Spleen (tissue), 11 donors: ENCODE measurements around the gene TFB2M. TPM values are rescaled to one million over a fixed set of nuclear protein-coding genes. Genes with fewer than 3 reads are reported as not detected.
A peak's percentile ranks its signal among the peaks of the same experiment; 100 is the strongest.
"Not testable (repeated sequence)": the region's sequence is repeated elsewhere in the genome, so short reads cannot be mapped to it uniquely, and the experiment has no call there.

Experiments used
- DNase-seq: peaks from one replicate; pipeline ENCODE4 v3.0.0-alpha.2; 2020
- H3K27ac ChIP-seq, 8 donors: fragments of 200-600 bp; sonication (generic) in 7 of 8; 1 replicate in 4 of 8; 2 replicates in 4 of 8; pipeline versions ENCODE4 v1.5.0 to v1.8.0; 2016 to 2021; ENCODE audit warnings: inconsistent platforms in 4 of 8, mild to moderate bottlenecking in 4 of 8, moderate library complexity in 1 of 8
- H3K27me3 ChIP-seq, 7 donors: fragments of 200-600 bp; sonication (generic) in 6 of 7; replicated peaks in 1 of 7; 1 replicate in 4 of 7; 2 replicates in 3 of 7; pipeline versions ENCODE4 v1.5.0 to v1.8.0; 2016 to 2021; ENCODE audit warnings: inconsistent platforms in 3 of 7, mild to moderate bottlenecking in 1 of 7
- H3K36me3 ChIP-seq, 6 donors: fragments of 200-600 bp; sonication (generic) in 5 of 6; 1 replicate in 4 of 6; 2 replicates in 2 of 6; pipeline versions ENCODE4 v1.5.0 to v1.8.0; 2016 to 2021; ENCODE audit warnings: inconsistent platforms in 2 of 6
- H3K4me1 ChIP-seq, 6 donors: fragments of 200-600 bp; sonication (generic) in 5 of 6; 1 replicate in 3 of 6; 2 replicates in 3 of 6; pipeline versions ENCODE4 v1.5.0 to v1.8.0; 2016 to 2021; ENCODE audit warnings: inconsistent platforms in 3 of 6
- H3K4me3 ChIP-seq, 8 donors: fragments of 200-600 bp; sonication (generic) in 7 of 8; 1 replicate in 4 of 8; 2 replicates in 4 of 8; pipeline versions ENCODE4 v1.5.0 to v1.8.0; 2016 to 2021; ENCODE audit warnings: inconsistent platforms in 4 of 8, mild to moderate bottlenecking in 4 of 8, moderate library complexity in 2 of 8
- H3K9me3 ChIP-seq, 8 donors: fragments of 200-600 bp; sonication (generic) in 7 of 8; 1 replicate in 4 of 8; 2 replicates in 4 of 8; pipeline versions ENCODE4 v1.5.0 to v1.8.0; 2016 to 2021; ENCODE audit warnings: inconsistent platforms in 4 of 8
- CTCF ChIP-seq, 11 experiments: fragments of 200-600 bp in 7 of 11; fragments of 450-650 bp in 4 of 11; sonication (generic) in 4 of 11; IDR thresholded peaks in 8 of 11; conservative IDR thresholded peaks in 3 of 11; 1 replicate in 7 of 11; 2 replicates in 4 of 11; pipeline versions ENCODE4 v1.4.0 to v1.8.0; 2016 to 2021; ENCODE audit warnings: antibody characterized with exemption in 11 of 11, inconsistent platforms in 4 of 11, mild to moderate bottlenecking in 1 of 11
- POLR2A ChIP-seq, 3 donors: fragments of 450-650 bp; IDR thresholded peaks; one replicate each; pipeline ENCODE4 v1.5.1; 2017; ENCODE audit warnings: antibody characterized with exemption in 3 of 3, mild to moderate bottlenecking in 1 of 3
- POLR2AphosphoS5 ChIP-seq, 3 donors: sonication (generic); formaldehyde crosslinking; IDR thresholded peaks; one replicate each; pipeline ENCODE4 v1.5.1; 2017; ENCODE audit warnings: antibody characterized with exemption in 3 of 3
- WGBS, 5 donors: extraction: QIAGEN DNeasy Blood & Tissue Kit in 3 of 5; methylation state at CpG; one replicate each; pipeline versions ENCODE4 v1.1.5 to v1.1.7; 2013 to 2018; 5-methylcytosine and 5-hydroxymethylcytosine counted together
- intact Hi-C: fragments of 100-400 bp; cut with DNase I; formaldehyde crosslinking; loops from one replicate; pipeline ENCODE4 v1.15.0; 2023; ENCODE audit warnings: low total_unique reads
- polyA plus RNA-seq, 3 donors: library from polyadenylated mRNA; stranded (reverse); fragments of 200-250 nt; gene quantifications; one replicate each; pipeline ENCODE4 v1.2.1, GENCODE V29; 2013
- total RNA-seq, 7 donors: library from RNA; depleted of rRNA in 3 of 7; stranded (reverse); fragments of >200 nt in 3 of 7; fragmentation: NEBNext Ultra II Directional in 4 of 7; extraction: Animal tissue kit (Norgen Biotek cat#: 25700) in 4 of 7; gene quantifications; one replicate each; pipeline versions ENCODE4 v1.1.0 to v1.2.1, GENCODE V29; 2016 to 2021
- donor health status: healthy with polysubstance abuse.
- donor health status: DM: no; HTN: no; CAD: no; lungs with moderate emphysema.
- donor health status: DM: no; HTN: no; CAD: no.
- donor health status: Bipolar disorder and iron deficiency.
- donor health status: healthy.
- donor health status: DM: no; HTN: no; CAD: no.
- donor health status: DM: yes; HTN: yes; CAD: no.

TFB2M gene
- total and polyA plus RNA-seq, 10 donors: 7.2 to 11.9 (median 8.8) TPM

- DNase-seq, H3K36me3 ChIP-seq, intact Hi-C loops, H3K27me3 ChIP-seq, H3K9me3 ChIP-seq: not testable (repeated sequence)
- H3K4me1 ChIP-seq: peaks cover 42 to 91% (median 75%) of the 10 kb centered on the region in 6 donors
- peak in 1 of 3 donors; percentile 54 for TF ChIP-seq POLR2AphosphoS5 (IDR thresholded peaks at IDR 0.05)
- peak overlapping the region; percentile 67 to 99 (median 91) for H3K27ac ChIP-seq
- peak overlapping the region in 1 of 8 donors; percentile 47 for H3K4me3 ChIP-seq
- WGBS, 5 donors: 25 to 41% (median 27%) methylated on average over 4 of the region's 4 CpGs
These were observed 5.2 kb upstream of the TFB2M start for GRCh38 chr1:246571309-246571708.

- Histone ChIP-seq H3K4me3 (peak overlapping the region in 3 of 8 donors; percentile 1 to 47 (median 17)), H3K9me3 (no peaks in the 10 kb centered on the region), H3K27me3 (no peaks in the 10 kb centered on the region), H3K4me1 (peaks cover 51 to 90% (median 86%) of the 10 kb centered on the region in 6 donors), H3K27ac (peak overlapping the region; percentile 67 to 99 (median 91)), H3K36me3 (peaks cover 0 to 5% (median 0%) of the 10 kb centered on the region in 6 donors)
- 19 to 33% (median 24%) methylated on average over 8 of the region's 8 CpGs for WGBS, 5 donors
- DNase-seq: no peak
- TF ChIP-seq POLR2AphosphoS5 (IDR thresholded peaks at IDR 0.05) (peak in 1 of 3 donors; percentile 47), CTCF (IDR thresholded peaks at IDR 0.05 in 8 of 11, conservative IDR thresholded peaks at IDR 0.05 in 3 of 11) (no peak), POLR2A (IDR thresholded peaks at IDR 0.05) (peak in 1 of 3 donors; percentile 11)
- intact Hi-C loops: no loop called here
These were observed 3.5 kb upstream of the TFB2M start for GRCh38 chr1:246569248-246570238.

- Histone ChIP-seq H3K27ac (peak overlapping the region in 7 of 8 donors; percentile 97 to 99 (median 98)), H3K4me3 (peak overlapping the region; percentile 74 to 97 (median 94)), H3K4me1 (peaks cover 47 to 89% (median 78%) of the 10 kb centered on the region in 6 donors), H3K9me3 (no peaks in the 10 kb centered on the region), H3K27me3 (no peaks in the 10 kb centered on the region), H3K36me3 (peaks cover 0 to 16% (median 0%) of the 10 kb centered on the region in 6 donors)
- DNase-seq: no peak
- TF ChIP-seq POLR2A (IDR thresholded peaks at IDR 0.05): no peak
- no peak for TF ChIP-seq POLR2AphosphoS5 (IDR thresholded peaks at IDR 0.05)
- no peak for TF ChIP-seq CTCF (IDR thresholded peaks at IDR 0.05 in 8 of 11, conservative IDR thresholded peaks at IDR 0.05 in 3 of 11)
- 38 to 49% (median 43%) methylated on average over 4 of the region's 4 CpGs for WGBS, 5 donors
- intact Hi-C loops: no loop called here
These were observed 1.7 kb upstream of the TFB2M start for GRCh38 chr1:246567646-246568235.

GRCh38 chr1:246566813-246567645 lies 968 bp upstream of the TFB2M start:
- Histone ChIP-seq H3K4me1 (peaks cover 40 to 88% (median 71%) of the 10 kb centered on the region in 6 donors), H3K36me3 (peaks cover 0 to 23% (median 0%) of the 10 kb centered on the region in 6 donors), H3K4me3 (peak overlapping the region; percentile 74 to 97 (median 94)), H3K9me3 (no peaks in the 10 kb centered on the region), H3K27ac (peak overlapping the region; percentile 89 to 99 (median 98)), H3K27me3 (no peaks in the 10 kb centered on the region)
- WGBS, 5 donors: 1 to 2% (median 2%) methylated on average over 24 to 25 of the region's 25 CpGs
- TF ChIP-seq CTCF (IDR thresholded peaks at IDR 0.05 in 8 of 11, conservative IDR thresholded peaks at IDR 0.05 in 3 of 11) (no peak), POLR2AphosphoS5 (IDR thresholded peaks at IDR 0.05) (no peak), POLR2A (IDR thresholded peaks at IDR 0.05) (no peak)
- intact Hi-C loops: no loop called here
- DNase-seq: no peak
